ENCODE measurements around the gene CHRNA4.

DNA sequence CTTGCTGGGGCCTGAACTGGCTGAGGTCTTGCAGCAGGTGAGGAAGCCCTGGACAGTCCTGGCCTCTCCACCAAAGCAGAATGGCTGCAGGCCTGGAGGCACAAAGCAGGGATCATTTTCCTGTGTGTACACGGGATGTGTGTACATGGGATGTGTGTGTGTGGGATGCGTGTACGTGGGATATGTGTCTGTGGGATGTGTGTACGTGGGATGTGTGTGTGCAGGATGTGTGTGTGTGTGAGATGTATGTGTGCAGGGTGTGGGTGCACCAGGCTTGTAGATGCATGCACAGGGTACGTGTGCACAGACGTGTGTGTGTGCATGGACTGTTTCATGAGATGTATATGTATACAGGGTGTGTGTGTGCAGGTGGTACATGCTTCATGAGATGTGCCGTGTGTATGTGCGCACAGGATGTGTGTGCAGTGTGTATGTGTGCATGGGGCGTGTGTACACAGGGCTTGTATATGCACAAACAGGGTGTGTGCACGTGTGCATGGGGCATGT, 7.9 kb upstream of the CHRNA4 start:
- no peak for TF ChIP-seq POLR2A (IDR thresholded peaks at IDR 0.05; ENCODE audit: low read depth, low read length)
- no peak for TF ChIP-seq POLR2AphosphoS5 (IDR thresholded peaks at IDR 0.05; ENCODE audit: insufficient read depth, low read depth, low read length)
- TF ChIP-seq, protein P1, sequence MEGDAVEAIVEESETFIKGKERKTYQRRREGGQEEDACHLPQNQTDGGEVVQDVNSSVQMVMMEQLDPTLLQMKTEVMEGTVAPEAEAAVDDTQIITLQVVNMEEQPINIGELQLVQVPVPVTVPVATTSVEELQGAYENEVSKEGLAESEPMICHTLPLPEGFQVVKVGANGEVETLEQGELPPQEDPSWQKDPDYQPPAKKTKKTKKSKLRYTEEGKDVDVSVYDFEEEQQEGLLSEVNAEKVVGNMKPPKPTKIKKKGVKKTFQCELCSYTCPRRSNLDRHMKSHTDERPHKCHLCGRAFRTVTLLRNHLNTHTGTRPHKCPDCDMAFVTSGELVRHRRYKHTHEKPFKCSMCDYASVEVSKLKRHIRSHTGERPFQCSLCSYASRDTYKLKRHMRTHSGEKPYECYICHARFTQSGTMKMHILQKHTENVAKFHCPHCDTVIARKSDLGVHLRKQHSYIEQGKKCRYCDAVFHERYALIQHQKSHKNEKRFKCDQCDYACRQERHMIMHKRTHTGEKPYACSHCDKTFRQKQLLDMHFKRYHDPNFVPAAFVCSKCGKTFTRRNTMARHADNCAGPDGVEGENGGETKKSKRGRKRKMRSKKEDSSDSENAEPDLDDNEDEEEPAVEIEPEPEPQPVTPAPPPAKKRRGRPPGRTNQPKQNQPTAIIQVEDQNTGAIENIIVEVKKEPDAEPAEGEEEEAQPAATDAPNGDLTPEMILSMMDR (IDR thresholded peaks at IDR 0.05; ENCODE audit: extremely low read depth in 1 of 2, insufficient read depth in 1 of 2, low read depth in 1 of 2, low read length in 2 of 2): no peak
- no peak for TF ChIP-seq EZH2 (IDR thresholded peaks at IDR 0.05; ENCODE audit: borderline replicate concordance, low read depth, low read length, severe bottlenecking)
- no peak for TF ChIP-seq GATA2 (IDR thresholded peaks at IDR 0.05; ENCODE audit: insufficient read depth, insufficient read length, low read depth, low read length)
- TF ChIP-seq JUN (IDR thresholded peaks at IDR 0.05; ENCODE audit: borderline replicate concordance, insufficient read depth, insufficient read length, low read depth): no peak
- TF ChIP-seq, protein P2, sequence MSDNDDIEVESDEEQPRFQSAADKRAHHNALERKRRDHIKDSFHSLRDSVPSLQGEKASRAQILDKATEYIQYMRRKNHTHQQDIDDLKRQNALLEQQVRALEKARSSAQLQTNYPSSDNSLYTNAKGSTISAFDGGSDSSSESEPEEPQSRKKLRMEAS (IDR thresholded peaks at IDR 0.05; ENCODE audit: insufficient read depth, insufficient read length): no peak

All from endothelial cell of umbilical vein (primary cell).